ENCODE data around the gene ROPN1L.

ROPN1L gene

GRCh38 chr5:10486511-10487344 is 45.0 kb downstream of the ROPN1L start:
- TF ChIP-seq, protein P1, sequence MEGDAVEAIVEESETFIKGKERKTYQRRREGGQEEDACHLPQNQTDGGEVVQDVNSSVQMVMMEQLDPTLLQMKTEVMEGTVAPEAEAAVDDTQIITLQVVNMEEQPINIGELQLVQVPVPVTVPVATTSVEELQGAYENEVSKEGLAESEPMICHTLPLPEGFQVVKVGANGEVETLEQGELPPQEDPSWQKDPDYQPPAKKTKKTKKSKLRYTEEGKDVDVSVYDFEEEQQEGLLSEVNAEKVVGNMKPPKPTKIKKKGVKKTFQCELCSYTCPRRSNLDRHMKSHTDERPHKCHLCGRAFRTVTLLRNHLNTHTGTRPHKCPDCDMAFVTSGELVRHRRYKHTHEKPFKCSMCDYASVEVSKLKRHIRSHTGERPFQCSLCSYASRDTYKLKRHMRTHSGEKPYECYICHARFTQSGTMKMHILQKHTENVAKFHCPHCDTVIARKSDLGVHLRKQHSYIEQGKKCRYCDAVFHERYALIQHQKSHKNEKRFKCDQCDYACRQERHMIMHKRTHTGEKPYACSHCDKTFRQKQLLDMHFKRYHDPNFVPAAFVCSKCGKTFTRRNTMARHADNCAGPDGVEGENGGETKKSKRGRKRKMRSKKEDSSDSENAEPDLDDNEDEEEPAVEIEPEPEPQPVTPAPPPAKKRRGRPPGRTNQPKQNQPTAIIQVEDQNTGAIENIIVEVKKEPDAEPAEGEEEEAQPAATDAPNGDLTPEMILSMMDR (IDR thresholded peaks at IDR 0.05), result no peak
- no peaks in the 10 kb centered on the region for H3K9me3 ChIP-seq
- peaks cover 8 to 15% of the 10 kb centered on the region in 2 experiments for H3K4me1 ChIP-seq (ENCODE audit: control insufficient read depth in 1 of 2, insufficient read depth in 1 of 2, low read depth in 1 of 2, low read length in 1 of 2)
- peaks cover 25% of the 10 kb centered on the region for H3K36me3 ChIP-seq
- H3K27ac ChIP-seq, result no peak overlapping the region
- H3K27me3 ChIP-seq, result no peaks in the 10 kb centered on the region
- H3K4me3 ChIP-seq (ENCODE audit: low read depth in 1 of 2, low read length in 1 of 2), result no peak overlapping the region

DNA sequence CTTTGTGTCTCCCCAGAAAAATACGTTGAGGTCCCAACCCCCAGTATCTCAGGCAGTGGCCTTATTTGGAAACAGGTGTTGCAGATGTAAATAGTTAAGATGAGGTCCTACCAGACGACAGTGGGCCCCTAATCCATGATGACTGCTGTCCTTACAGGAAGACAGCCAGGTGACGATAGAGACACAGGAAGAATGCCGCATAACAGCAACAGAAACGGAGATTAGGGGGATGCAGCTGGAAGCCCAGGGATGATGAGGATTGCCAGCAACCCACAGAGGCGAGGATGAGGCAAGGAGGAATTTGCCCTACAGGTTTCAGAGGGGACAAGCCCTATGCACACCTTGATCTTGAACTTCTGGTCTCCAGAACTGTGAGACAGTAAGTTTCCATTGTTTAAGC is 46.5 kb downstream of the ROPN1L start:
- Histone ChIP-seq H3K36me3 (peaks cover 11% of the 10 kb centered on the region), H3K27ac (no peak overlapping the region), H3K4me3 (ENCODE audit: low read depth in 1 of 2, low read length in 1 of 2) (no peak overlapping the region), H3K27me3 (no peaks in the 10 kb centered on the region), H3K9me3 (no peaks in the 10 kb centered on the region), H3K4me1 (ENCODE audit: control insufficient read depth in 1 of 2, insufficient read depth in 1 of 2, low read depth in 1 of 2, low read length in 1 of 2) (peaks cover 8 to 15% of the 10 kb centered on the region in 2 experiments)
- TF ChIP-seq, protein P1 (IDR thresholded peaks at IDR 0.05), result no peak

- H3K4me1 ChIP-seq (ENCODE audit: control insufficient read depth in 1 of 2, insufficient read depth in 1 of 2, low read depth in 1 of 2, low read length in 1 of 2), result peaks cover 8 to 15% of the 10 kb centered on the region in 2 experiments
- H3K27ac ChIP-seq, result peak overlapping the region; percentile 18
- no peak overlapping the region for H3K4me3 ChIP-seq (ENCODE audit: low read depth in 1 of 2, low read length in 1 of 2)
- H3K27me3 ChIP-seq, result no peaks in the 10 kb centered on the region
- TF ChIP-seq, protein P1 (IDR thresholded peaks at IDR 0.05), result no peak
- H3K9me3 ChIP-seq, result no peaks in the 10 kb centered on the region
- H3K36me3 ChIP-seq, result no peaks in the 10 kb centered on the region
Observed at GRCh38 chr5:10489810-10490426, 48.2 kb downstream of the ROPN1L start.

DNA sequence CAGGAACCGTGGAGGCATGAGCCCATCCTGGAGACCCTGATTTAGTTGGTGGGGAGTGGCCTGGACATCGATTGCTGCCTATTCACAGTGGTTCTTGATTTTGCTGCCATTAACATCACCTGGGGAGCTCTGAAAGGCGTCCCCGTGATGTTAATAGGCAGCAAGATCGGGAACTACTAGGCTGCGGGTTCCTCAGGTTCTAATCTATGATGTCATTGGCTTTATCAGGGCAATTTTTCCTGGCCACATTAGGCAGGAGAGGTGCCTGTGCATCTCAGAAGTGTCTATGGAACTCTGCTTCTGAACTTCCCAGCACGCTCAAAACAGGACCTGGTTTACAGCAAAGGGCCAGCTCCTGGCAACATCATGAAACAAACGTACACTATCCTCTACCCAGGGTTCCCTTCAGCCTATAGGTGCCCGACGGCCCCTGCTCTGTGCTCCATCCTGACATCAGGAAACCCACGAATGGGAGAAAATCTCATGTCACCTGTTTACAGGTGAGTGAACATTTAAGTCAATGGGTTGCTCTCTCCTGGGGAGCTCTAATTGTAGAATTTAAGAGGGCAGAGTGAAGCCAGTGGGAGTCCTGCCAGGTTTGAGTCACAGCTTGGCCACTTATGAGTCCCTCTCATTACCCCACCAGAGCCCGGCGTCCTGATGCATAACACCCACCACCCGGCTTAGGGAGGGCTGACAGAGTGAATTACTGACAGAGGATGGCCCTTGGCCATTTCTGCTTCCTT is 49.4 kb downstream of the ROPN1L start:
- Histone ChIP-seq H3K36me3 (no peaks in the 10 kb centered on the region), H3K4me3 (ENCODE audit: low read depth in 1 of 2, low read length in 1 of 2) (no peak overlapping the region), H3K27ac (no peak overlapping the region), H3K4me1 (ENCODE audit: control insufficient read depth in 1 of 2, insufficient read depth in 1 of 2, low read depth in 1 of 2, low read length in 1 of 2) (peaks cover 8 to 10% of the 10 kb centered on the region in 2 experiments), H3K27me3 (no peaks in the 10 kb centered on the region), H3K9me3 (no peaks in the 10 kb centered on the region)
- TF ChIP-seq, protein P1 (IDR thresholded peaks at IDR 0.05), result no peak

GRCh38 chr5:10491673-10492026 is 50.0 kb downstream of the ROPN1L start:
- Histone ChIP-seq H3K4me1 (ENCODE audit: control insufficient read depth in 1 of 2, insufficient read depth in 1 of 2, low read depth in 1 of 2, low read length in 1 of 2) (peaks cover 8 to 10% of the 10 kb centered on the region in 2 experiments), H3K4me3 (ENCODE audit: low read depth in 1 of 2, low read length in 1 of 2) (no peak overlapping the region), H3K27me3 (no peaks in the 10 kb centered on the region), H3K9me3 (no peaks in the 10 kb centered on the region), H3K36me3 (no peaks in the 10 kb centered on the region), H3K27ac (no peak overlapping the region)
- TF ChIP-seq, protein P1 (IDR thresholded peaks at IDR 0.05), result no peak
